22Rv1 (cell line): Measurements from ENCODE around the gene ABHD16B.

Experiments used
- CTCF ChIP-seq: fragments of 450-650 bp; IDR thresholded peaks from 2 replicates; pipeline ENCODE4 v1.5.1; 2017; ENCODE audit warnings: mild to moderate bottlenecking
- ZFX ChIP-seq: fragments of 450-650 bp; IDR thresholded peaks from 2 replicates; pipeline ENCODE4 v1.6.1; 2017; ENCODE audit warnings: antibody characterized with exemption, borderline replicate concordance

- TF ChIP-seq CTCF = no peak
- TF ChIP-seq ZFX = no peak
Observed at GRCh38 chr20:63842258-63842657, 19.0 kb upstream of the ABHD16B start.
